ENCODE results near the gene LRRC25. TPM values are rescaled to one million over a fixed set of nuclear protein-coding genes. Genes with fewer than 3 reads are reported as not detected.
A peak's percentile ranks its signal among the peaks of the same experiment; 100 is the strongest.

Gene LRRC25
- total and polyA plus RNA-seq, 8 donors, result 0.98 to 11.2 (median 2.7) TPM; not detected in 2

DNA sequence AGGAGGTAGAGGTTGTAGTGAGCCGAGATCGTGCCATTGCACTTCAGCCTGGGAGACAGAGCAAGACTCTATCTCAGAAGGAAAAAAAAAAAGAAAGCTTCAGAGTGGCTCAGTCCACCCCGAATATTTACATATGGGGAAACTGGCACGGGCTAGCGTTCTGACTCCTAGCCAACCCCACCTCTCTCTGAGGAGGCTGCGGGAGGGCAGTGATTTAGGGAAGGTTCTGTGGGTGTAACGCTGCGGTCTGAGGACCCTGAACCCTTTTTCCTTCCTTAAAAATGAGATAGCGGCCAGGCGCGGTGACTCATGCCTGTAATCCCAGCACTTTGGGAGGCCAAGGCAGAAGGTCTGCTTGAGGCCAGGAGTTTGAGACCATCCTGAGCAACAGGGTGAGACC, 5.0 kb downstream of the LRRC25 start:
- intact Hi-C loops (cut with DNase I; ENCODE audit: low total_unique reads), result loop anchor here (10.0 kb wide), 1 partner anchor 48 kb away; the partner anchor contains the start of gene PGPEP1
- Histone ChIP-seq H3K4me3 (peak overlapping the region in 1 of 4 donors; percentile 3), H3K27ac (peak overlapping the region; percentile 1 to 81 (median 46)), H3K9me3 (no peaks in the 10 kb centered on the region), H3K36me3 (peaks cover 0 to 13% (median 0%) of the 10 kb centered on the region in 4 donors), H3K4me1 (peaks cover 25 to 59% (median 45%) of the 10 kb centered on the region in 4 donors), H3K27me3 (peaks cover 0 to 16% (median 7%) of the 10 kb centered on the region in 3 donors)
- 15 to 49% (median 26%) methylated on average over 11 of the region's 11 CpGs for WGBS, 5 donors
- DNase-seq, result peak in 1 of 2 donors; percentile 86
- TF ChIP-seq POLR2A (IDR thresholded peaks at IDR 0.05) (no peak), EP300 (IDR thresholded peaks at IDR 0.05) (no peak), POLR2AphosphoS5 (IDR thresholded peaks at IDR 0.05) (peak in 2 of 3 donors; percentile 27 to 67)
- TF ChIP-seq, protein P1, sequence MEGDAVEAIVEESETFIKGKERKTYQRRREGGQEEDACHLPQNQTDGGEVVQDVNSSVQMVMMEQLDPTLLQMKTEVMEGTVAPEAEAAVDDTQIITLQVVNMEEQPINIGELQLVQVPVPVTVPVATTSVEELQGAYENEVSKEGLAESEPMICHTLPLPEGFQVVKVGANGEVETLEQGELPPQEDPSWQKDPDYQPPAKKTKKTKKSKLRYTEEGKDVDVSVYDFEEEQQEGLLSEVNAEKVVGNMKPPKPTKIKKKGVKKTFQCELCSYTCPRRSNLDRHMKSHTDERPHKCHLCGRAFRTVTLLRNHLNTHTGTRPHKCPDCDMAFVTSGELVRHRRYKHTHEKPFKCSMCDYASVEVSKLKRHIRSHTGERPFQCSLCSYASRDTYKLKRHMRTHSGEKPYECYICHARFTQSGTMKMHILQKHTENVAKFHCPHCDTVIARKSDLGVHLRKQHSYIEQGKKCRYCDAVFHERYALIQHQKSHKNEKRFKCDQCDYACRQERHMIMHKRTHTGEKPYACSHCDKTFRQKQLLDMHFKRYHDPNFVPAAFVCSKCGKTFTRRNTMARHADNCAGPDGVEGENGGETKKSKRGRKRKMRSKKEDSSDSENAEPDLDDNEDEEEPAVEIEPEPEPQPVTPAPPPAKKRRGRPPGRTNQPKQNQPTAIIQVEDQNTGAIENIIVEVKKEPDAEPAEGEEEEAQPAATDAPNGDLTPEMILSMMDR (IDR thresholded peaks at IDR 0.05), result no peak

DNA sequence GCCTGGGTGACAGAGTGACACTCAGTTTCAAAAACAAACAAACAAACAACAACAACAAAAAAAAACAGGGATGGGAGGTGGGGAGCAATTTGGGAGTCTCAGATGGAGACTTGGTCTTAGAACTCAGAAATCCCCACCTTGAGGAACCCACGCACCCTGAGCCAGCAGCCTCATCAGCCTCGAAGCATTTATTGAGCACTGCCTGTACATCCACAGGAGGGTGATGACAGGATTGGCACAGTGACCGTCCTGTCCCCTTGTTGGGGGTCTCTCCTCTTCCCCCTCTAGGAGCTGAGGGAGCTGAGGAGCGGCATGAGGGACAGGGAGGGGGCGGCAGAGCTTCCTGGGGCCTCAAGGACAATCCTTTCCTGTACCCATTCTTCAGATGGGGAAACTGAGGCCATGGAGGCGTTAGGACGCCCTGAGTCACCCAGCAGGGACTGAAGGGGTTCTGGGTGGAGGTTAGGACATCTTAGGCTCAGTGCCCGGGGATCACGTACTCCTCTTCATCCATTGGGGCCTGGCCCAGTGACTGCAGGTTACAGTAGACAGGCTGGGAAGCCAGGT, 5.8 kb downstream of the LRRC25 start:
- Histone ChIP-seq H3K4me3 (no peak overlapping the region), H3K27ac (peak overlapping the region in 3 of 5 donors; percentile 31 to 81 (median 72)), H3K36me3 (peaks cover 0 to 13% (median 0%) of the 10 kb centered on the region in 4 donors), H3K27me3 (peaks cover 0 to 11% (median 0%) of the 10 kb centered on the region in 3 donors), H3K4me1 (peaks cover 20 to 59% (median 40%) of the 10 kb centered on the region in 4 donors), H3K9me3 (no peaks in the 10 kb centered on the region)
- DNase-seq, result no peak
- TF ChIP-seq POLR2AphosphoS5 (IDR thresholded peaks at IDR 0.05) (peak in 1 of 3 donors; percentile 3), EP300 (IDR thresholded peaks at IDR 0.05) (no peak)
- intact Hi-C loops (cut with DNase I; ENCODE audit: low total_unique reads), result loop anchor here (10.0 kb wide), 1 partner anchor 47 kb away; the partner anchor contains the start of gene PGPEP1
- WGBS, 5 donors, result 79 to 89% (median 81%) methylated on average over 7 to 9 of the region's 9 CpGs

DNA sequence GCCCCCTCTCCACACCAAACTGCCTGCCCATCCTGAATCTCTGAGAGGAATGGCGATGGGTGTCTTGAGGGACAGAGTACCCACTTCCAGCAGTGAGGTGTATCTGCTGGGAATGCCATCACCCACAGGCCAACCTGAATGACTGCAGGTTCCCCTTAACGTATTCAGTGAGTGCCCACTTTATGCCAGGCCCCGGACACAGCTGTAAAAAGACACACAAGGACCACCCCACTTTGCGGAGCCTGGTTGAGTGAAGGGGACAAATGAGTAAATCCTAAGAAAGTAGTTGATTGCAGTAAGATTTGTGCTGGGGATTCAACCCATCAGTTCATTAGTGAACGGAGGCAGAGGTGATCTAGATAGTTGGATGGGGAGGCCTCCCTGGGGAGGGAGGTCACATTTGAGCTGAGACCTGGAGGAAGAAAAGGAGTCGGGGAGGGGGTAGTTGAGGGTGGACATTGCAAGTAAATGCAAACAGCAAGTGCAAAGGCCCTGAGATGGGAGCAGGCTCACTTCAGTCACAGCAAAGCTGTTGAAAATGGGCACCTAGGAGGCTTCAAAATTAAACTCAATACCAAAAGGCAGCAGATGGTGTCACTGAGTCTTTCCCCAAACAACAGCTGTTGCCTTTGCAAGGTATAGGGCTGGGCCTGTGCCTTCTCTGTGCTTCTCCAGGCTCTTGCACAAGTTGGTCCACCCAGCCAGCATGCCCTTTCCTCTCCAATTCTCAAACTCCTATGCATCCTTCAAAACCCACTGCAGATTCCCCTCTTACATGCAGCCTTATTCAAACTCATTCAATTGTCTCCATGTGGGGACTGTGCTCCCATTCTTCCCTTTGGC, 7.1 kb downstream of the LRRC25 start:
- WGBS, 5 donors, result 76 to 98% (median 88%) methylated on average over 6 of the region's 6 CpGs
- H3K36me3 ChIP-seq, result peaks cover 0 to 13% (median 0%) of the 10 kb centered on the region in 4 donors
- no peak for DNase-seq
- TF ChIP-seq POLR2A (IDR thresholded peaks at IDR 0.05) (no peak), EP300 (IDR thresholded peaks at IDR 0.05) (no peak), POLR2AphosphoS5 (IDR thresholded peaks at IDR 0.05) (peak in 1 of 3 donors; percentile 9)
- TF ChIP-seq, protein P1 (IDR thresholded peaks at IDR 0.05), result no peak
- H3K4me3 ChIP-seq, result no peak overlapping the region
- H3K9me3 ChIP-seq, result no peaks in the 10 kb centered on the region
- H3K4me1 ChIP-seq, result peaks cover 26 to 69% (median 50%) of the 10 kb centered on the region in 4 donors
- H3K27me3 ChIP-seq, result peaks cover 0 to 14% (median 0%) of the 10 kb centered on the region in 3 donors
- no peak overlapping the region for H3K27ac ChIP-seq
- intact Hi-C loops (cut with DNase I; ENCODE audit: low total_unique reads), result loop anchor here (10.0 kb wide), 1 partner anchor 45 kb away; the partner anchor contains the start of gene PGPEP1

DNA sequence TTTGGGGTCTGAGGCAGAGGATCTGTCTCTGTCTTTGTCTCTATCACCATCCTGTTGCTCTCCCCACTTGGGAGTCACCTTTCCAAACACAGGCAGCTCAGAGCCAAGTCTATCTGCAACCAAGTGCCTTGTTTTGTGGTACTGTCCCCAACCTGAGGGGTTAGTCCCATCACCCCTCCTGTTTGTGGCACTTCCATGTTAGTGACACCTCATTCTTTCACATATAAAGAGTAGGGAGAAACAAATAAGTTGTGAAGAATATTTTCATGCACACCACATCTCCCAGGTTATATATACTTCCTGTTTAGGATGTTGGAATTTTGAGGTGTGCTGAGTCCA, 7.7 kb downstream of the LRRC25 start:
- no peak overlapping the region for H3K4me3 ChIP-seq
- peaks cover 0 to 14% (median 0%) of the 10 kb centered on the region in 3 donors for H3K27me3 ChIP-seq
- H3K36me3 ChIP-seq, result peaks cover 0 to 13% (median 0%) of the 10 kb centered on the region in 4 donors
- peak overlapping the region in 1 of 5 donors; percentile 84 for H3K27ac ChIP-seq
- TF ChIP-seq, protein P1 (IDR thresholded peaks at IDR 0.05), result no peak
- TF ChIP-seq POLR2AphosphoS5 (IDR thresholded peaks at IDR 0.05), result peak in 1 of 3 donors; percentile 16
- no peaks in the 10 kb centered on the region for H3K9me3 ChIP-seq
- peaks cover 29 to 75% (median 55%) of the 10 kb centered on the region in 4 donors for H3K4me1 ChIP-seq
- intact Hi-C loops (cut with DNase I; ENCODE audit: low total_unique reads), result loop anchor here (10.0 kb wide), 1 partner anchor 45 kb away; the partner anchor contains the start of gene PGPEP1
- DNase-seq, result no peak
